Fibroblast of lung (primary cell): ENCODE results near the gene PREB. TPM values are rescaled to one million over a fixed set of nuclear protein-coding genes. Genes with fewer than 3 reads are reported as not detected.
A peak's percentile ranks its signal among the peaks of the same experiment; 100 is the strongest.

Experiments
- DNase-seq, 2 donors: peaks; one replicate each; pipeline versions ENCODE4 v3.0.0 to v3.0.0-alpha.2; 2010; ENCODE audit warnings: low read depth in 2 of 2
- H2AFZ ChIP-seq: 2 replicates; pipeline ENCODE4 v1.5.1; 2012; ENCODE audit warnings: low read length, control low read depth, inconsistent platforms
- H3K27ac ChIP-seq: 2 replicates; pipeline ENCODE4 v1.5.1; 2011; ENCODE audit warnings: low read length, control low read depth; ENCODE audit not compliant: insufficient read depth
- H3K27me3 ChIP-seq: 2 replicates; pipeline ENCODE4 v1.5.1; 2011; ENCODE audit warnings: mild to moderate bottlenecking, low read length; ENCODE audit not compliant: control insufficient read depth, insufficient read depth
- H3K36me3 ChIP-seq: 2 replicates; pipeline ENCODE4 v1.5.1; 2011; ENCODE audit warnings: low read length; ENCODE audit not compliant: control insufficient read depth, insufficient read depth
- H3K4me1 ChIP-seq: 2 replicates; pipeline ENCODE4 v1.5.1; 2011; ENCODE audit warnings: low read length; ENCODE audit not compliant: control insufficient read depth, insufficient read depth; ENCODE audit errors: extremely low read depth
- H3K4me2 ChIP-seq: 2 replicates; pipeline ENCODE4 v1.5.1; 2011; ENCODE audit warnings: low read length, control low read depth; ENCODE audit not compliant: insufficient read depth; ENCODE audit errors: extremely low read depth
- H3K4me3 ChIP-seq, 4 experiments: fragments of 200-600 bp in 1 of 4; sonication (generic) in 1 of 4; replicated peaks in 1 of 4; 2 replicates each; pipeline ENCODE4 v1.5.1; 2011 to 2016; ENCODE audit warnings: low read length in 4 of 4, low read depth in 3 of 4, mild to moderate bottlenecking in 3 of 4, control low read depth in 2 of 4, inconsistent platforms in 1 of 4, mixed read lengths in 1 of 4; ENCODE audit not compliant: insufficient read depth in 1 of 4; ENCODE audit errors: control extremely low read depth in 1 of 4
- H3K79me2 ChIP-seq: 2 replicates; pipeline ENCODE4 v1.5.1; 2012; ENCODE audit warnings: mild to moderate bottlenecking, low read length, inconsistent platforms; ENCODE audit not compliant: control insufficient read depth, insufficient read depth
- H3K9ac ChIP-seq: 2 replicates; pipeline ENCODE4 v1.5.1; 2011; ENCODE audit warnings: mild to moderate bottlenecking, low read length, control low read depth; ENCODE audit not compliant: insufficient read depth
- H3K9me3 ChIP-seq: 2 replicates; pipeline ENCODE4 v1.5.1; 2012; ENCODE audit warnings: low read depth, low read length; ENCODE audit not compliant: control insufficient read depth, insufficient read depth
- H4K20me1 ChIP-seq: 2 replicates; pipeline ENCODE4 v1.5.1; 2011; ENCODE audit warnings: low read length; ENCODE audit not compliant: control insufficient read depth, insufficient read depth; ENCODE audit errors: extremely low read depth
- EZH2 ChIP-seq: IDR thresholded peaks from 2 replicates; pipeline ENCODE4 v1.5.1; 2012; ENCODE audit warnings: low read length, control low read depth, mild to moderate bottlenecking; ENCODE audit errors: missing control alignments
- polyA plus RNA-seq, 2 donors: library from polyadenylated mRNA; depleted of rRNA in 1 of 2; stranded (reverse) in 1 of 2; unstranded in 1 of 2; fragments of >200 nt; gene quantifications; 2 replicates each; pipeline ENCODE4 v1.2.1, GENCODE V29; 2011 to 2012; ENCODE audit warnings: missing spikeins in 1 of 2
- total RNA-seq: library from RNA; depleted of rRNA; stranded (reverse); fragments of >200 nt; gene quantifications from 2 replicates; pipeline ENCODE4 v1.2.1, GENCODE V29; 2014
- TF ChIP-seq, protein P1 (sequence below), 2 donors: IDR thresholded peaks in 1 of 2; conservative IDR thresholded peaks in 1 of 2; 1 replicate in 1 of 2; 2 replicates in 1 of 2; pipeline ENCODE4 v1.5.1; 2011 to 2012; ENCODE audit warnings: low read length in 2 of 2, control low read depth in 1 of 2, inconsistent platforms in 1 of 2, low read depth in 1 of 2, mild to moderate bottlenecking in 1 of 2

Gene PREB
- total and polyA plus RNA-seq, 2 donors (not counting 1 experiment from before 2014, with no cell fraction given): 36.0 to 42.9 TPM

DNA sequence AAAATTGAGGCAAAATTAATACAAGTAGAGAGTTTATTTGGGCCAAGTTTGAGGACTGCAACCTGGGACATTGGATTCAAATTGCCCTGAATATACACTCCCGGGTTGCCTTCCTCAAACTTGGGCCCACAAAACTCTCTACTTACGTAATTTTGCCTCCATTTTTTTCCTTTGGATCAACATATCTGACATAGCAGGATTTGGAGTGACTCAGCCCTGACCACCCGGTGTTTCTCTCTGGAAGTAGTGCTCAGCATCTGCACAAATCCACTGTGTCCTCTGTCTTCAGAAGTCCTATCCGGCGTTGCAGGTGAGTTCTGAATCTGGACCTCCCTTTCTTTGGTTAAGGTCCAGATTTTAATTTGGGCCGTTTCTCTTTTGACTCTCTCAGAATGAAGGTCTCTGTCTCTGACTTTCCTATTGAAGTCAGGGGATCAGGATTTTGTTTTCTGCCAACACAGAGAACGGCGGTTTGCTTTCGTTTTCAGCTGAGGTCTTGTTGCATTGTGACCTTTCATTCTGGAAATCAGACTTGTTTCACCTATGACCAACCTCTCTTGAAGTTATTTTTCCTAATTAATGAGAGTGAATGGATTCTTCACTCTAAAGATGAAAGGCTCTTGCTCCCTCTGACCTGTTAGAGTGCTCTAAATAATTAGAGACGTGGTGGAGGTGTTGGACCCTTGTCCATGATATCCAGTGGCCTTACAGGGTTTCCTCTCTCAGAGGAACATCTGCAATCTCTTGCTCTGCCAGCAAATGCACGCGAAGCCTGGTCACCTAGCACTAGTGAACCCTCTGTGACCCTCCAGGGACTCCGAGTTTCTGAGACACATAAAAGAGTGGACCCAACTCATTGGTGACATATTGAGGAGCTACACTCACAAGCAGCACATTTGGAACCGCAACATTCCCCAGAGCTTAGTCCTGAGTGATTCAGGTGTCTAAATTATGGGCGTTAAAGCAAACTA, 28.0 kb upstream of the PREB start:
- H4K20me1 ChIP-seq: no peaks in the 10 kb centered on the region
- no peak overlapping the region for H2AFZ ChIP-seq
- H3K4me3 ChIP-seq: no peak overlapping the region
- peaks cover 11% of the 10 kb centered on the region for H3K27me3 ChIP-seq
- H3K79me2 ChIP-seq: no peaks in the 10 kb centered on the region
- H3K4me2 ChIP-seq: no peak overlapping the region
- DNase-seq: peak; percentile 9 to 19
- no peaks in the 10 kb centered on the region for H3K36me3 ChIP-seq
- no peak for TF ChIP-seq EZH2
- TF ChIP-seq, protein P1, sequence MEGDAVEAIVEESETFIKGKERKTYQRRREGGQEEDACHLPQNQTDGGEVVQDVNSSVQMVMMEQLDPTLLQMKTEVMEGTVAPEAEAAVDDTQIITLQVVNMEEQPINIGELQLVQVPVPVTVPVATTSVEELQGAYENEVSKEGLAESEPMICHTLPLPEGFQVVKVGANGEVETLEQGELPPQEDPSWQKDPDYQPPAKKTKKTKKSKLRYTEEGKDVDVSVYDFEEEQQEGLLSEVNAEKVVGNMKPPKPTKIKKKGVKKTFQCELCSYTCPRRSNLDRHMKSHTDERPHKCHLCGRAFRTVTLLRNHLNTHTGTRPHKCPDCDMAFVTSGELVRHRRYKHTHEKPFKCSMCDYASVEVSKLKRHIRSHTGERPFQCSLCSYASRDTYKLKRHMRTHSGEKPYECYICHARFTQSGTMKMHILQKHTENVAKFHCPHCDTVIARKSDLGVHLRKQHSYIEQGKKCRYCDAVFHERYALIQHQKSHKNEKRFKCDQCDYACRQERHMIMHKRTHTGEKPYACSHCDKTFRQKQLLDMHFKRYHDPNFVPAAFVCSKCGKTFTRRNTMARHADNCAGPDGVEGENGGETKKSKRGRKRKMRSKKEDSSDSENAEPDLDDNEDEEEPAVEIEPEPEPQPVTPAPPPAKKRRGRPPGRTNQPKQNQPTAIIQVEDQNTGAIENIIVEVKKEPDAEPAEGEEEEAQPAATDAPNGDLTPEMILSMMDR (conservative IDR thresholded peaks at IDR 0.05 in 1 of 2, IDR thresholded peaks at IDR 0.05 in 1 of 2; ENCODE audit: low read depth in 1 of 2, low read length in 2 of 2): no peak
- no peak overlapping the region for H3K27ac ChIP-seq
- no peaks in the 10 kb centered on the region for H3K4me1 ChIP-seq
- no peaks in the 10 kb centered on the region for H3K9me3 ChIP-seq
- H3K9ac ChIP-seq: no peak overlapping the region

DNA sequence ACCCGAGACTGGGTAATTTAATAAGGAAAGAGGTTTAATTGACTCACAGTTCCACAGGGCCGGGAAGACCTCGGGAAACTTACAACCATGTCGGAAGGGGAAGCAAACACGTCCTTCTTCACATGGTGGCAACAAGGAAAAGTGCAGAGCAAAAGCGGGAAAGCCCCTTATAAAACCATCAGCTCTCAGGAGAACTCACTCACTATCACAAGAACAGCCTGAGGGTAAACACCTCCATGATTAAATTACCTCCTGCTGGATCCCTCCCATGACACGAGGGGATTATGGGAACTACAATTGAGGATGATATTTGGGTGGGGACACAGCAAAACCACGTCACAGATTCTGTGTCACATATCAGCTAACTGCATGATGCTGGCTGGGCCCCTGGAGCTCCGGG, 25.8 kb upstream of the PREB start:
- Histone ChIP-seq H3K36me3 (no peaks in the 10 kb centered on the region), H3K9ac (no peak overlapping the region), H3K4me3 (no peak overlapping the region), H3K4me1 (no peaks in the 10 kb centered on the region), H3K27me3 (peaks cover 7% of the 10 kb centered on the region), H3K9me3 (no peaks in the 10 kb centered on the region), H3K4me2 (no peak overlapping the region), H3K79me2 (no peaks in the 10 kb centered on the region), H2AFZ (no peak overlapping the region), H4K20me1 (no peaks in the 10 kb centered on the region), H3K27ac (no peak overlapping the region)
- no peak for TF ChIP-seq EZH2
- TF ChIP-seq, protein P1 (conservative IDR thresholded peaks at IDR 0.05 in 1 of 2, IDR thresholded peaks at IDR 0.05 in 1 of 2; ENCODE audit: low read depth in 1 of 2, low read length in 2 of 2): no peak
- no peak for DNase-seq

DNA sequence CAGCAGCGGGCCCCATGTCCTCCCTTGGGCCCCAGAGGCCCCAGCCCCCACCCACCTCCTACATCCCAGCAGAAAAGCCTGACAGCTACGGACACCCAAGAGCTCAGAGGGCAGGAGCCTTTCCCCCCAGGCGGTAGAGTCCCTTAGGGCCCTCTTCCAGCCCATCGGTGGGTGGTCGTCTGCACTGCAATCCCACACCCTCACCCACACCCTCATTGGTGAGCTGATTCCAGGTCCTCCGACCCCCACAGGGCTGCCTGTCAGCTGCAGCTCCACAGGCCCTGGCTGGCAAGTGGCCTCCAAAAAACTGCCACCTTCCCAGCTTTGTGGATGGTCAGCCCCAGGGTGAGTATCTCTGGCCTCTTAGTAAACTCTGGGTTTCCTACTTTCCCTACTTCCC, 24.8 kb upstream of the PREB start:
- no peak overlapping the region for H3K4me2 ChIP-seq
- peaks cover 7% of the 10 kb centered on the region for H3K27me3 ChIP-seq
- no peak overlapping the region for H3K9ac ChIP-seq
- no peak overlapping the region for H3K4me3 ChIP-seq
- H3K79me2 ChIP-seq: no peaks in the 10 kb centered on the region
- H3K36me3 ChIP-seq: no peaks in the 10 kb centered on the region
- TF ChIP-seq EZH2: no peak
- TF ChIP-seq, protein P1 (conservative IDR thresholded peaks at IDR 0.05 in 1 of 2, IDR thresholded peaks at IDR 0.05 in 1 of 2; ENCODE audit: low read depth in 1 of 2, low read length in 2 of 2): no peak
- no peak for DNase-seq
- no peaks in the 10 kb centered on the region for H3K9me3 ChIP-seq
- no peaks in the 10 kb centered on the region for H4K20me1 ChIP-seq
- H3K4me1 ChIP-seq: no peaks in the 10 kb centered on the region
- no peak overlapping the region for H2AFZ ChIP-seq
- H3K27ac ChIP-seq: no peak overlapping the region
